ENCODE results near the gene CREB3L1.

Gene CREB3L1

GRCh38 chr11:46238078-46238966, 39.1 kb upstream of the CREB3L1 start:
- FAIRE-seq (no peak), DNase-seq (ENCODE audit: insufficient read length, low spot score) (peak; percentile 45)
- TF ChIP-seq CTCF (IDR thresholded peaks at IDR 0.05; ENCODE audit: insufficient read depth, missing control alignments) = no peak

DNA sequence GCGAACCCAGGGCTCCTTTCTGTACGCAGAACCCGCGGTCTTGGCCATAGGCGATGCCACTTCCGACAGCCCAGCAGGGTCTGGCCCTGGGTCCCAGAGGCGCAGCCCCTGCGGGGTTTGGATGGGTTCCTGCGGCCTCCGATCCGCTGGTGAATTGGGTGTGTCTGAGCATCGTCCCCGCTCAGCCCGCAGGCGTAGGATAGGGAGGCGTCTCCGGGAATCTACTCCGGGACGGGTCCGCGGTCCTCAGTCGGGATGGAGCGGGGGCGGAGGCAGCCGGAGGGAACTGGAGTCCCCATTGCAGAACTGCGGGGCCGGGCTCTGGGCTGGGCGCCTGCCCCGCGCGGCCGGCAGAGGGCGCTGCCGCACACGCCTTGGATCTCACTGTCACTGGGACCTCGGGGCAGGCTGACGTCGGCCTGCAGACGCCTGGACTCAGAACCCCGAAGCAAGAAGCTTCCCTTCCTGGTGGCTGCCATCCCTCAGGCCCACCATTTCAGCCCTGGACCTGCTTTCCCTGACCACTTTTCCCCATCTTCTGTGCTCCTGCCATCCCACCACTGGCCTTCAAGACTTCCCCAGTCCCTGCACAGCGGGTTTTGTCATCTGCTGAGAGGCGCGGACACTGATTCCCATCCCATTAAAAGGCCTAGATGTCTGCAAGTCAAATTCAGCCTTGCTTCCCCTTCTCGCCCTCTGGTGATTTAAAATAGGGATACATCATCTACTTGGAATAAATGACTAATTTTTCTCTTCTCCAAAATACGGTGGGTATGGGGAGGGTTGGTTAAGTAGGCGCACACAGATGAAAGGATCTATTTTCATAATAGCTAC, 38.3 kb upstream of the CREB3L1 start:
- peak; percentile 82 for TF ChIP-seq CTCF (IDR thresholded peaks at IDR 0.05; ENCODE audit: insufficient read depth, missing control alignments)
- peak; percentile 85 for DNase-seq (ENCODE audit: insufficient read length, low spot score)
- no peak for FAIRE-seq

GRCh38 chr11:46239801-46240061, 37.7 kb upstream of the CREB3L1 start:
- TF ChIP-seq CTCF (IDR thresholded peaks at IDR 0.05; ENCODE audit: insufficient read depth, missing control alignments) = no peak
- no peak for DNase-seq (ENCODE audit: insufficient read length, low spot score)
- FAIRE-seq = no peak

- FAIRE-seq = no peak
- DNase-seq (ENCODE audit: insufficient read length, low spot score) = no peak
- TF ChIP-seq CTCF (IDR thresholded peaks at IDR 0.05; ENCODE audit: insufficient read depth, missing control alignments) = no peak
Observed at GRCh38 chr11:46240371-46240770, 37.1 kb upstream of the CREB3L1 start.

DNA sequence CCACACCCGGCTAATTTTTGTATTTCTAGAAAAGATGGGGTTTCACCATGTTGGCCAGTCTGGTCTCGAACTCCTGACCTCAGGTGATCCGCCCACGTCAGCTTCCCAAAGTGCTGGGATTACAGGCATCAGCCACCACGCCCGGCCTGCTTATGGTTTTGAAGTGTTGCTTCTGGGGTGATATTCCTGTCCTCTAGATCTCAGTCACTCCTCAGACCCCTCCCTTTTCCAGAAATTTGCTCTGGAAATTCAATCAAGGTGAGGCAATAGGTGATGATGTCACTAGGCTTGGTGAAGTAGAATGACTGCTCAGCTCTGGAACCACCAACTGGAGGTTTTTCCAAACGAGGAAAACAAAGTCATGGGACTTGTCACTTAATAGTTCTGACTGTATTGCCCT, 36.6 kb upstream of the CREB3L1 start:
- TF ChIP-seq CTCF (IDR thresholded peaks at IDR 0.05; ENCODE audit: insufficient read depth, missing control alignments) = no peak
- DNase-seq (ENCODE audit: insufficient read length, low spot score) (no peak), FAIRE-seq (no peak)

- DNase-seq (ENCODE audit: insufficient read length, low spot score) = no peak
- no peak for FAIRE-seq
- no peak for TF ChIP-seq CTCF (IDR thresholded peaks at IDR 0.05; ENCODE audit: insufficient read depth, missing control alignments)
Observed at GRCh38 chr11:46242041-46242951, 35.2 kb upstream of the CREB3L1 start.
